Mesenchymal stem cell (in vitro differentiated cells and primary cell): ENCODE measurements around the gene DNAH8.

ENCODE experiments used
- DNase-seq: peaks from one replicate; pipeline ENCODE4 v3.0.0-alpha.2; 2013
- H2AFZ ChIP-seq: one replicate; pipeline ENCODE4 v1.6.1; 2013; ENCODE audit warnings: low read depth, mild to moderate bottlenecking, control low read depth, inconsistent platforms, low read length, moderate library complexity
- H2AK5ac ChIP-seq: 2 replicates; pipeline ENCODE4 v1.6.1; 2013; ENCODE audit warnings: low read length, moderate library complexity, mild to moderate bottlenecking, inconsistent platforms; ENCODE audit not compliant: severe bottlenecking
- H2BK120ac ChIP-seq: one replicate; pipeline ENCODE4 v1.6.1; 2013; ENCODE audit warnings: low read depth, mild to moderate bottlenecking, inconsistent platforms, low read length, moderate library complexity
- H2BK12ac ChIP-seq, 2 experiments: one replicate each; pipeline ENCODE4 v1.6.1; 2013; ENCODE audit warnings: inconsistent platforms in 2 of 2, low read length in 2 of 2, mild to moderate bottlenecking in 2 of 2, moderate library complexity in 2 of 2, control low read depth in 1 of 2
- H2BK15ac ChIP-seq: one replicate; pipeline ENCODE4 v1.6.1; 2013; ENCODE audit warnings: mild to moderate bottlenecking, low read depth, inconsistent platforms; ENCODE audit not compliant: poor library complexity, severe bottlenecking
- H2BK5ac ChIP-seq: 2 replicates; pipeline ENCODE4 v1.6.1; 2013; ENCODE audit warnings: low read depth, mild to moderate bottlenecking, low read length, control low read depth, inconsistent platforms; ENCODE audit not compliant: poor library complexity, severe bottlenecking
- H3K14ac ChIP-seq, 2 experiments: one replicate each; pipeline ENCODE4 v1.6.1; 2013; ENCODE audit warnings: inconsistent platforms in 2 of 2, low read length in 2 of 2, control low read depth in 1 of 2, mild to moderate bottlenecking in 1 of 2, moderate library complexity in 1 of 2
- H3K18ac ChIP-seq, 2 experiments: one replicate each; pipeline ENCODE4 v1.6.1; 2013; ENCODE audit warnings: inconsistent platforms in 2 of 2, low read length in 2 of 2, control low read depth in 1 of 2, low read depth in 1 of 2, mild to moderate bottlenecking in 1 of 2
- H3K23ac ChIP-seq, 2 experiments: one replicate each; pipeline ENCODE4 v1.6.1; 2013; ENCODE audit warnings: inconsistent platforms in 2 of 2, low read length in 2 of 2, mild to moderate bottlenecking in 2 of 2, moderate library complexity in 2 of 2, control low read depth in 1 of 2
- H3K27ac ChIP-seq: 2 replicates; pipeline ENCODE4 v1.5.1; 2013; ENCODE audit warnings: mild to moderate bottlenecking, moderate library complexity, low read length, control low read depth, inconsistent platforms; ENCODE audit not compliant: poor library complexity, severe bottlenecking
- H3K27me3 ChIP-seq, 2 experiments: 2 replicates each; pipeline versions ENCODE4 v1.6.1 to v1.7.0; 2013; ENCODE audit warnings: low read length in 2 of 2, mild to moderate bottlenecking in 2 of 2, moderate library complexity in 2 of 2, control low read depth in 1 of 2, inconsistent platforms in 1 of 2; ENCODE audit not compliant: control insufficient read depth in 1 of 2, insufficient read depth in 1 of 2
- H3K36me3 ChIP-seq, 2 experiments: 2 replicates each; pipeline versions ENCODE4 v1.6.1 to v1.7.0; 2013; ENCODE audit warnings: low read length in 2 of 2, control low read depth in 1 of 2, inconsistent platforms in 1 of 2, low read depth in 1 of 2, mild to moderate bottlenecking in 1 of 2; ENCODE audit not compliant: insufficient read depth in 2 of 2, control insufficient read depth in 1 of 2
- H3K4ac ChIP-seq, 2 experiments: one replicate each; pipeline ENCODE4 v1.6.1; 2013; ENCODE audit warnings: inconsistent platforms in 2 of 2, low read length in 2 of 2, mild to moderate bottlenecking in 2 of 2, moderate library complexity in 2 of 2, control low read depth in 1 of 2, low read depth in 1 of 2
- H3K4me1 ChIP-seq: 2 replicates; pipeline ENCODE4 v1.6.1; 2013; ENCODE audit warnings: low read depth, low read length, control low read depth; ENCODE audit not compliant: control insufficient read depth, insufficient read depth
- H3K4me2 ChIP-seq: 2 replicates; pipeline ENCODE4 v1.6.1; 2013; ENCODE audit warnings: low read length, mild to moderate bottlenecking, inconsistent platforms; ENCODE audit not compliant: poor library complexity, severe bottlenecking
- H3K4me3 ChIP-seq, 2 experiments: 2 replicates each; pipeline versions ENCODE4 v1.5.1 to v1.7.0; 2013; ENCODE audit warnings: low read length in 2 of 2, mild to moderate bottlenecking in 2 of 2, control low read depth in 1 of 2, low read depth in 1 of 2; ENCODE audit not compliant: insufficient read depth in 1 of 2
- H3K79me1 ChIP-seq: replicated peaks from 2 replicates; pipeline ENCODE4 v1.6.1; 2013; ENCODE audit warnings: mild to moderate bottlenecking, control low read depth, low read length, inconsistent platforms; ENCODE audit not compliant: poor library complexity, severe bottlenecking
- H3K9ac ChIP-seq: 2 replicates; pipeline ENCODE4 v1.7.0; 2013; ENCODE audit warnings: mild to moderate bottlenecking, low read length, moderate library complexity
- H3K9me3 ChIP-seq: 2 replicates; pipeline ENCODE4 v1.7.0; 2013; ENCODE audit warnings: mild to moderate bottlenecking, low read length; ENCODE audit not compliant: control insufficient read depth
- H4K8ac ChIP-seq: one replicate; pipeline ENCODE4 v1.6.1; 2013; ENCODE audit warnings: inconsistent platforms, mild to moderate bottlenecking, low read length, moderate library complexity
- H4K91ac ChIP-seq: one replicate; pipeline ENCODE4 v1.6.1; 2013; ENCODE audit warnings: mild to moderate bottlenecking, low read length, inconsistent platforms
- WGBS: methylation state at CpG from one replicate; pipeline ENCODE4 v1.1.7; 2013; ENCODE audit warnings: mixed read lengths; 5-methylcytosine and 5-hydroxymethylcytosine counted together

The DNAH8 gene

GRCh38 chr6:39029156-39030011 lies 314.3 kb downstream of the DNAH8 start:
- DNase-seq: peak; percentile 5
- 75% methylated on average over 11 of the region's 13 CpGs for WGBS
- no peaks in the 10 kb centered on the region for H3K36me3 ChIP-seq
- no peaks in the 10 kb centered on the region for H3K79me1 ChIP-seq
- H3K27ac ChIP-seq: no peak overlapping the region
- H3K4me2 ChIP-seq: no peak overlapping the region
- H3K27me3 ChIP-seq: peaks cover 12 to 81% of the 10 kb centered on the region in 2 experiments
- no peak overlapping the region for H3K4me3 ChIP-seq
- H2BK15ac ChIP-seq: no peak overlapping the region
- H2BK12ac ChIP-seq: no peak overlapping the region
- no peak overlapping the region for H2AK5ac ChIP-seq
- H3K4me1 ChIP-seq: no peaks in the 10 kb centered on the region
- no peak overlapping the region for H3K23ac ChIP-seq
- H3K14ac ChIP-seq: no peak overlapping the region
- H4K91ac ChIP-seq: no peak overlapping the region
- no peak overlapping the region for H2AFZ ChIP-seq
- no peak overlapping the region for H2BK5ac ChIP-seq
- H3K4ac ChIP-seq: no peak overlapping the region
- no peak overlapping the region for H3K18ac ChIP-seq
- no peak overlapping the region for H3K9ac ChIP-seq
- H4K8ac ChIP-seq: no peak overlapping the region
- H3K9me3 ChIP-seq: no peaks in the 10 kb centered on the region
- no peak overlapping the region for H2BK120ac ChIP-seq

- Histone ChIP-seq H3K27me3 (peaks cover 28 to 81% of the 10 kb centered on the region in 2 experiments), H3K23ac (no peak overlapping the region), H3K9ac (no peak overlapping the region), H3K18ac (no peak overlapping the region), H2BK12ac (no peak overlapping the region), H3K4me3 (no peak overlapping the region), H3K4ac (no peak overlapping the region), H3K79me1 (no peaks in the 10 kb centered on the region), H4K91ac (no peak overlapping the region), H2BK15ac (no peak overlapping the region), H2AK5ac (no peak overlapping the region), H2BK5ac (no peak overlapping the region), H3K36me3 (no peaks in the 10 kb centered on the region), H2BK120ac (no peak overlapping the region), H2AFZ (no peak overlapping the region), H4K8ac (no peak overlapping the region), H3K4me1 (no peaks in the 10 kb centered on the region), H3K9me3 (no peaks in the 10 kb centered on the region), H3K4me2 (no peak overlapping the region), H3K27ac (no peak overlapping the region), H3K14ac (no peak overlapping the region)
- 73% methylated on average over 9 of the region's 9 CpGs for WGBS
- DNase-seq: no peak
These were observed 320.6 kb downstream of the DNAH8 start for GRCh38 chr6:39035681-39036080.

- Histone ChIP-seq H3K23ac (no peak overlapping the region), H3K4me2 (no peak overlapping the region), H3K4me3 (no peak overlapping the region), H2BK120ac (no peak overlapping the region), H3K4ac (no peak overlapping the region), H3K27ac (no peak overlapping the region), H2BK15ac (no peak overlapping the region), H3K18ac (no peak overlapping the region), H3K4me1 (no peaks in the 10 kb centered on the region), H2AK5ac (no peak overlapping the region), H3K9me3 (peaks cover 2% of the 10 kb centered on the region), H3K79me1 (no peaks in the 10 kb centered on the region), H2BK5ac (no peak overlapping the region), H3K9ac (no peak overlapping the region), H2BK12ac (no peak overlapping the region), H2AFZ (no peak overlapping the region), H3K27me3 (peaks cover 23 to 80% of the 10 kb centered on the region in 2 experiments), H3K36me3 (no peaks in the 10 kb centered on the region), H4K8ac (no peak overlapping the region), H4K91ac (no peak overlapping the region), H3K14ac (no peak overlapping the region)
- 89% methylated on average over 4 of the region's 4 CpGs for WGBS
- DNase-seq: no peak
These were observed 322.0 kb downstream of the DNAH8 start for GRCh38 chr6:39037082-39037508.

- Histone ChIP-seq H3K79me1 (no peaks in the 10 kb centered on the region), H3K4me2 (no peak overlapping the region)
- 51% methylated on average over 3 of the region's 6 CpGs for WGBS
These were observed 322.6 kb downstream of the DNAH8 start for GRCh38 chr6:39037707-39038106.

More at GRCh38 chr6:39037707-39038106, 322.6 kb downstream of the DNAH8 start:
- Histone ChIP-seq H3K23ac (no peak overlapping the region), H3K27me3 (peaks cover 21 to 78% of the 10 kb centered on the region in 2 experiments), H2AFZ (no peak overlapping the region), H3K27ac (no peak overlapping the region), H2BK120ac (no peak overlapping the region), H2BK15ac (no peak overlapping the region), H3K18ac (no peak overlapping the region), H3K9ac (no peak overlapping the region), H2BK5ac (no peak overlapping the region), H3K4ac (no peak overlapping the region), H3K14ac (no peak overlapping the region), H3K4me3 (no peak overlapping the region), H3K9me3 (peaks cover 2% of the 10 kb centered on the region), H3K4me1 (no peaks in the 10 kb centered on the region), H4K8ac (no peak overlapping the region), H4K91ac (no peak overlapping the region), H2BK12ac (no peak overlapping the region), H3K36me3 (no peaks in the 10 kb centered on the region), H2AK5ac (no peak overlapping the region)
- DNase-seq: no peak
